HL-60 (cell line): ENCODE measurements around the gene PRAMEF13.
"Not testable (repeated sequence)": the region's sequence is repeated elsewhere in the genome, so short reads cannot be mapped to it uniquely, and the experiment has no call there.

ENCODE experiments used
- DNase-seq, 2 experiments: peaks; one replicate each; pipeline ENCODE4 v3.0.0-alpha.2; 2010 to 2020; ENCODE audit warnings: low read depth in 1 of 2, low spot score in 1 of 2
- H3K27ac ChIP-seq: fragments of 250-450 bp; sonication (Bioruptor Pico); replicated peaks from 2 replicates; pipeline ENCODE4 v1.5.1; 2020; ENCODE audit warnings: mild to moderate bottlenecking, moderate library complexity
- H3K27me3 ChIP-seq: fragments of 250-450 bp; sonication (Bioruptor Pico); 2 replicates; pipeline ENCODE4 v1.5.1; 2021; ENCODE audit warnings: mild to moderate bottlenecking, moderate library complexity; ENCODE audit not compliant: insufficient read depth, poor library complexity, severe bottlenecking
- H3K4me3 ChIP-seq: replicated peaks from 2 replicates; pipeline ENCODE4 v1.5.1; 2011; ENCODE audit warnings: mild to moderate bottlenecking, control low read depth, low read length; ENCODE audit not compliant: insufficient read depth

PRAMEF13 gene

DNA sequence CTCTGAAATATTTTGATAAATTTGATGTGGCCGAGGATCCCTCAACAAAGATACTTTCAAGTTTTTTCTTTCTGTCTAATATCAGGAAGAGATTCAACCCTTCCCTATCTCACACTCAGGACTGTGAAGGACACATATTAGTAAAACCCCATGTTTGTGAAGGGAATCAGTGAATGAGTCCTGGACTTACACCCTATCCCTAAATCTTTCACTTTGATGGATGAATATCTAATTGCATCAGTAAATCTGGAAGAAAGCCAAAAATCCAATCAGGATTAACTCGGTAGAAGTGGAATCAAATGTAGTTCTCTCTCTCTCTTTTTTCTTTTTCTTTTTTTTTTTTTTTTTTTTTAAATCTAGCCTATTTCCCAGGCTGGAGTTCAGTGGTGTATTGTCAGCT, 29.7 kb downstream of the PRAMEF13 start, which contains the start of gene PRAMEF9:
PRAMEF9 (plus strand) TSS at position 301 of the 400 bp plus-strand sequence. CDS start 3,433 bp downstream, outside the sequence.
- not testable (repeated sequence) for DNase-seq, H3K4me3 ChIP-seq, H3K27ac ChIP-seq

DNA sequence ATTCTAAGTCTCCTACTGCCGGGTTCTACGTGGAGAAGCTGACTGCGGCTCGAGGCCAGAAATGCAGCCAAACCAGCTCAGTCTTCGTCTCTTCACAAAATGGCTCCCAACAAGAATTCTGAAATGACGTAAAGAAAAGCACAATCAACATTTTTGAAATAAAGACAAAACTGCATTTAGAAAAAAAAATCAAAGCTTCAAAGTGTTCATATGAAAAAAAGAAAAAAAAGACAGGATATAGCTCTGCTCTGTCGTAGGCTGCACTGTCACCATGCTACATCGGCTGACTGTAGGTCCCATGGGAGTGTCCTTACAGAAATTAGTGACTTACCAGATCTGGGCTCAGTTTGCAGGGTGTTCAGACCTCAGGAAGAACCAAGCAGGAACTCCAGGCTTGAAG, 35.7 kb downstream of the PRAMEF13 start, which contains the start of gene HNRNPCL4:
HNRNPCL4 (minus strand) TSS at position 101 of the 400 bp plus-strand sequence. CDS start 164 bp downstream, outside the sequence.
- DNase-seq: not testable (repeated sequence)

More for the DNA sequence above, 29.7 kb downstream of the PRAMEF13 start, which contains the start of gene PRAMEF9:
- H3K27me3 ChIP-seq: not testable (repeated sequence)

DNA sequence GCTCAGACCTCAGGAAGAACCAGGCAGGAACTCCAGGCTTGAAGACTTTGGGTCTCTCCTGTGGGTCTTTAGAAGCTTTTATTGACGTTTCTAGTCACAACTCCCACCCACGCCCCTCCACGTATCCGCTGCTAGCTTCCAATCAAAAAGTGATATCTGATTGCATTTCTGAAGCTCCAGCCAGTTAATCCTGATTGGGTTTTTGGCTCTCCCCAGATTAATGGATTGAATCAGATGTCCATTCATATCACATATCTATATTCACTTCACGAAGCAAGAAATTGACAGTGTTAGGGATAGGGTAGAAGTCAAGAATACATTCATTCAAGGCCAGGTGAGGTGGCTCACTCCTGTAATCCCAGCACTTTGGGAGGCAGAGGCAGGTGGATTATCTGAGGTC, 45.3 kb downstream of the PRAMEF13 start, which contains the start of gene PRAMEF26:
PRAMEF26 (minus strand) TSS at position 101 of the 400 bp plus-strand sequence. CDS start 2,914 bp downstream, outside the sequence.
- H3K4me3 ChIP-seq, H3K27ac ChIP-seq, DNase-seq, H3K27me3 ChIP-seq: not testable (repeated sequence)

More for the DNA sequence above, 35.7 kb downstream of the PRAMEF13 start, which contains the start of gene HNRNPCL4:
- H3K27ac ChIP-seq, H3K4me3 ChIP-seq, H3K27me3 ChIP-seq: not testable (repeated sequence)
